Uterus (tissue), 2 donors: Measurements from ENCODE around the gene ADM5.

Source experiments
- CTCF ChIP-seq, 4 experiments: fragments of 200-600 bp in 2 of 4; fragments of 450-650 bp in 2 of 4; sonication (generic) in 2 of 4; IDR thresholded peaks; one replicate each; pipeline ENCODE4 v1.5.1; 2016 to 2019; ENCODE audit warnings: antibody characterized with exemption in 4 of 4, mild to moderate bottlenecking in 2 of 4, moderate library complexity in 1 of 4
- POLR2A ChIP-seq, 2 donors: fragments of 450-650 bp; IDR thresholded peaks; one replicate each; pipeline ENCODE4 v1.6.1; 2016; ENCODE audit warnings: antibody characterized with exemption in 2 of 2, mild to moderate bottlenecking in 1 of 2, moderate library complexity in 1 of 2

DNA sequence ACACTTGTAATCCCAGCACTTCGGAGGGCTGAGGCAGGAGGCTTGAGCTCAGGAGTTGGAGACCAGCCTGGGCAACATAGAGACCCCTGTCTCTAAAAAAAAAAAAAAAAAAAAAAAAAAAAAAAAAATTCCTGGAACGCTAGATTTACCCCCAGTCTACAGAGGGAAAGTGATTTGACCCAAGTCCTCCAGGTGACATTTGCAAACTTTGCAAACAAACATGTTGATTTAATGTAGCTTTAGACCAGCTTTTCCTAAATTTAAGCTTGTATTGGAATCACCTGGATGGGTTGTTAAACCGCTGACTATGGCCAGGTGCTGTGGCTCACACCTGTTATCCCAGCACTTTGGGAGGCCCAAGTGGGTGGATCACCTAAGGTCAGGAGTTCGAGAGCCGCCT lies 10.0 kb downstream of the ADM5 start:
- TF ChIP-seq POLR2A (IDR thresholded peaks at IDR 0.05) (no peak), CTCF (IDR thresholded peaks at IDR 0.05) (no peak)
